ENCODE results near the gene MTUS2.
"Not testable (repeated sequence)": the region's sequence is repeated elsewhere in the genome, so short reads cannot be mapped to it uniquely, and the experiment has no call there.

Gene MTUS2

GRCh38 chr13:29279356-29280254, 459.5 kb downstream of the MTUS2 start:
- H3K4me3 ChIP-seq = no peak overlapping the region

GRCh38 chr13:29281932-29282495, 461.9 kb downstream of the MTUS2 start:
- H3K4me3 ChIP-seq = no peak overlapping the region
- no peak overlapping the region for H3K27ac ChIP-seq

More at GRCh38 chr13:29279356-29280254, 459.5 kb downstream of the MTUS2 start:
- H3K27ac ChIP-seq = no peak overlapping the region

DNA sequence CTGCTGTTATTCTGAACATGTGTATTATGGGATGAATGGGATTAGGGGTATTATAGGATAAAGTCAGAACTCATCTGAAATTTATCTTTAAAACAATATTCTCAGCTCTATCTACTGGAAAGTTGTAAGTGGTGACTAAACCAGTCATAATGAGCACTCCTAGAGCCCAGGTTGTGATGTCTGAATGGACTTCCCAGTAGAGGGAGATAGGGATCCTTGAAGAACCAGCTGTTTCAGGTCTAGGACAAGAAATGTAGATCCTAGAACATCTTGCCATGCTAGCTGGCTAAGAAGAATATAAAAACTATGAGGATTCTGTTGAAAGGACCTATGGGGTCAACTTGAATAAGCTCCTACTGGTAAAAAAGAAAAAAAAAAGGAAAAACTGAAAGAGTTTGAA, 464.6 kb downstream of the MTUS2 start:
- H3K27ac ChIP-seq = no peak overlapping the region
- H3K4me3 ChIP-seq = no peak overlapping the region

- Histone ChIP-seq H3K27ac (no peak overlapping the region), H3K4me3 (no peak overlapping the region)
Observed at GRCh38 chr13:29287237-29287636, 467.1 kb downstream of the MTUS2 start.

DNA sequence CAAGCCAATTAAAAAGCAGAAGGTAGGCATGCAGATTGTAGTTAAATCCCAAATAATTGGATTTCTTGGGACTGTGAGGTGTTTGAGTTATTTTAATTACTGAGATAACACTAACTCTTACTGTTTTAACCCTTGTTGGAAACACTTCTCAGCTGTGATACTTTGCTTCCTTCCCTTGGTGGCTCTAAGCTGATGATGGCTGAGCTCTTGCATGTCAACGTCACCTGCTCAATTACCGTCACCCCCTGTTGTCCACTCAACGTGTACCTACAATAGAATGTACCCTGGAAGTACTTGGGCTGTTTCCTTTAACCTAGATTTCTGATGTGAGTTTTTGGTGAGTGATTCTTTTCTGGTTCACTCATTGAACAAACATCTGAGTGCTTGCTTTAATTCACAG, 471.9 kb downstream of the MTUS2 start:
- no peak overlapping the region for H3K4me3 ChIP-seq
- no peak overlapping the region for H3K27ac ChIP-seq

GRCh38 chr13:29294821-29295220, 474.7 kb downstream of the MTUS2 start:
- no peak overlapping the region for H3K4me3 ChIP-seq
- no peak overlapping the region for H3K27ac ChIP-seq

- Histone ChIP-seq H3K4me3 (no peak overlapping the region), H3K27ac (no peak overlapping the region)
Observed at GRCh38 chr13:29301027-29301426, 480.9 kb downstream of the MTUS2 start.

DNA sequence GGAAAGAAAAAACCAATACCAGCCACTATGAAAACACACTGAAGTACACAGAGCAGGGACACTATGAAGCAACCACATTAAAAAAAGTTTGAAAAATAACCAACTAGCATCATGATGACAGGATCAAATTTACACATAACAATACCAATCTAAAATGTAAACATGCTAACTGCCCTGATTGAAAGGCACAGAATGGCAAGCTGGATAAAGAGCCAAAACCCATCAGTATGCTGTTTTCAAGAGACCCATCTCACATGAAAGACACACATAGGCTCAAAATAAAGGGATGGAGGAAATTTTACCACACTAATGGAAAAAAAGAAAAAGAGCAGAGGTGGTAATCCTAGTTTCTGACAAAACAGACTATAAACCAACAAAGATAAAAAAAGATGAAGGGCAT, 484.0 kb downstream of the MTUS2 start:
- Histone ChIP-seq H3K4me3 (no peak overlapping the region), H3K27ac (no peak overlapping the region)

GRCh38 chr13:29310806-29311205, 490.7 kb downstream of the MTUS2 start:
- Histone ChIP-seq H3K4me3 (no peak overlapping the region), H3K27ac (no peak overlapping the region)

DNA sequence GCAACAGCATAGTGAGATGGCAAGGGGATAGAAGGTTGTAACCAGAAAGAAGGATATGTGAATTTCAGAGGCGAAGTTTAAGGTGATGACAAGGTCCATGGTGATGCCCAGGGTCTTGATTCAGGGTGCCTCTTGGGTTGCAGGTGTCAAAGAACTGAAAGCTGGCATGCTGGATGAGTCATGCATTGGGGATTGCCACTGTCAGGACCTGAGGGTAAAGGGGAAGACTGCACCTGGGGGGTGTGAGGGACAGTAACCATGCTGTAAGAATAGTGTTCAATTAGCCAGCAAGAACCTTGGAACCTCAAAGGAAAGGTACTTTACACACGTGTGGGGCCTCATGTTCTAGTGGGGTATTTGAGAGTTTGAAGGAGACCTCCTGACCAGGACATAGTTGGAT, 495.7 kb downstream of the MTUS2 start:
- no peak overlapping the region for H3K4me3 ChIP-seq

GRCh38 chr13:29317828-29318227, 497.7 kb downstream of the MTUS2 start:
- H3K4me3 ChIP-seq = no peak overlapping the region
- H3K27ac ChIP-seq = no peak overlapping the region

More for the DNA sequence above, 495.7 kb downstream of the MTUS2 start:
- H3K27ac ChIP-seq = no peak overlapping the region

DNA sequence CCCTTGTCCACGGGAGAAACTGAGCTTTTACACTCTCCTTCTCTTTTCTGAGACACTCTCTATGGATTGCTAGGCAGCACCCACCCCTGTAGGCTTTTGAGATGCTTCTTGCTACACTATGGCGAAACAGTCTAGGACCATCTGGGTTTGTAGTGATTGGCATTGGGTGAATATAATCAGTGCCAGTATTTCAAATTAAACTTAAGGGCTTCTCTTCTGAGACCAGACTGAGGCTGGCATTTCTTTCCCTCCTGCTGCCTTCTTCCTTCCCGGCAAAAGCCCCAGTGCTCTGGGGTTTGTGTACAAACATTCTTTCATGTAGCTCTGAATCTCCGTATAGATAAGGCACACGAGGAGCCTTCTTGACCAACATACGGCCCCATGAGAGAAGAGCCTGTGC, 498.6 kb downstream of the MTUS2 start:
- Histone ChIP-seq H3K4me3 (no peak overlapping the region), H3K27ac (no peak overlapping the region)

DNA sequence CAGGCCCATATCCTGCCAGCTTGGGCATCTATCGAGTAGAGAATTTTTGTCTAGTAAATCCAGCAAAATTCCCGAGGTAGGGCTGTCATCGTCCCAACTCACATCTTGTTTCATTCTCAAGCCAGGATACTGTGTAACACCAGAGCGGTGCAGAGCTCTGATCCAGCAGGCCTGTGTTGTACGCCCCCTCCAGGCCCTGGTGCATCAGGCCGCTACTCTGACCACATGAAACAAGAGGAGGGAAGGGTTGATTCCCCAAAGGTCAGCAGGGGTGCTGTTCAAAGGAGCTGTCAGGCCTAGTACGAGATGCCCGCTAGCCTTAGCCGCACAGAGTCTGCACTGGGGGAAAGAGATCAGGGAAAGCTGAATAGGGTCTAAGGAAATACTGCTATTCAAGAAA, 499.3 kb downstream of the MTUS2 start:
- Histone ChIP-seq H3K4me3 (no peak overlapping the region), H3K27ac (no peak overlapping the region)

DNA sequence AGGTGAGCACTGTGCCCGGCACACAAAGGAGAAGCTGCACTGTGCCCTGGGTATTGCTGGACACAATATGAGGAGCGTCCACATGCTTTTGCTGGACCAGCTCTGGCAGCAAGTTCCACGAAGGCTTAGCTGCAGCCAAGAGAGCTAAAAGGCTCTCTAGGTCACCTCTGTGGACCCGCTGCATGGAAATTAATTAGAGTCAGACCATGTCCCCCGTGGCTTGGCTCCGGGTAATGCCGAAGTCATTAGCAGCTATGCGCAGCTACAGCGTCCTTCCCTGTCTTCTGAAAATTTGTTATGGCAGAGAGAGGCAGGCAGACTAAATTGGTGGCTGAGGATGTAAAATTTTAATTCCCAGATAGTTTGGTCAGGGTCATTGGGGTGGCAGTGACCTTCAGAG, 503.8 kb downstream of the MTUS2 start:
- no peak overlapping the region for H3K27ac ChIP-seq

DNA sequence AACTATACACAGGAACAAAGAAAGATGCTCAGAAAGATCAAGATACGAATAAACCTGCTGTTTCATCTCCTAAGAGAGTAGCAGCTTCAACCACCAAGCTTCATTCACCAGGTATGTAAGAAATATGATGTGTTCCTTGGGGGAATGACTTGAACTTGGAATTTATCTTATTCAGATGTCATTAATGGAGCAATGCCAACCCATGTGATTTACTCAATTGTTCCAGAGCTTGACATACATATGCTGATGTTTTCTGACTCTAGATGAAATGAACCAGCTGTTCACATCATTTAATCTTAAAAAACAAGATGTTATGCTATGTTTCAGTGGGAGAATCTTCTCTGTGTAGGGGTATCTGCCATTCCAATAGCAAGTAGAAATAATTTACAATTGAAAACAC, 504.5 kb downstream of the MTUS2 start:
- Histone ChIP-seq H3K27ac (no peak overlapping the region), H3K4me3 (no peak overlapping the region)

More for the DNA sequence above, 503.8 kb downstream of the MTUS2 start:
- no peak overlapping the region for H3K4me3 ChIP-seq

GRCh38 chr13:29328501-29328900, 508.4 kb downstream of the MTUS2 start:
- Histone ChIP-seq H3K4me3 (no peak overlapping the region), H3K27ac (no peak overlapping the region)

- no peak overlapping the region for H3K27ac ChIP-seq
- H3K4me3 ChIP-seq = no peak overlapping the region
Observed at GRCh38 chr13:29336356-29336755, 516.2 kb downstream of the MTUS2 start.

DNA sequence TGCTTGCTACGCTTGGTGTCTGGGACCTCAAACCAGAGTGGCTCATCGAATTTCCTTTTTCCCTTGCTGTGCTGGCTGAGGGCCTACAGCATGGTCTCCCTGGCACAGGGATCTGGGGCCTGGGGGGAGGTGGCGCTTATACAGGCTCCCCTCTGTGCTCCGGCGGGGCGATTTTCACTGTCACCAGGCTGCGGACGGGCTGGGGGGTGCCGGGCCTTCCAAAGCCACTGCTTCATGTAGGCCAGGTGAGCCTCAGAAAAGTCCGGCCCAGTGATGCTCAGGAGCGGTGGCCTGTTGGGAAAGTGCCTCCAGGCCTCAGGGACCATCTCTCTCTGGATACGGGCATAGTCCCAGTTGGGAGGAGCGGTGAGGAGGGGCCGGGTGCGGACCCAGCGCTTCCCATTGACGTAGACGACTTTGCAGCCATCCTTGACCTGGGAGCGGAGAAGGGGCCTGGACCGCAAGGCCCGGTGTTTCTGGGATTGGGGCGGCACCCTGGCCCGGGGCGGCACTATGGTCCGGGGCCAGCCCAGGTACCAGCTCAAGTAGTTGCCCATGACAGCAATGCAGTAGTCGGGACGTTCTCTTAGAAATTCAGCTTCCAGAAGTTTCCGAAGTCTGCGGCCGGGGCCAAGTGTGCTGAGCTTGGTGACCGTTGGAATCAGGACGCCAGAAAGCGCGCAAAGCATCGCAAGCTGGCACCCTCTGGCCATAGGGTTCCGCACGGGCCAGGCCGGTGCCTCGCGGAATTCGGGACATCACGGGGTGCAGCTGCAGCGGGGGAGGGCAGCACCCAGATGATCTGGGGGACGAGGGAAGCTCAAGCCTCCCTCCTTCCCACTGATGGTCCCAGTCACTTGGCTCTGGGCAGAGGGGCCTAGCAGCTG, 519.5 kb downstream of the MTUS2 start:
- H3K27ac ChIP-seq = no peak overlapping the region
- no peak overlapping the region for H3K4me3 ChIP-seq

DNA sequence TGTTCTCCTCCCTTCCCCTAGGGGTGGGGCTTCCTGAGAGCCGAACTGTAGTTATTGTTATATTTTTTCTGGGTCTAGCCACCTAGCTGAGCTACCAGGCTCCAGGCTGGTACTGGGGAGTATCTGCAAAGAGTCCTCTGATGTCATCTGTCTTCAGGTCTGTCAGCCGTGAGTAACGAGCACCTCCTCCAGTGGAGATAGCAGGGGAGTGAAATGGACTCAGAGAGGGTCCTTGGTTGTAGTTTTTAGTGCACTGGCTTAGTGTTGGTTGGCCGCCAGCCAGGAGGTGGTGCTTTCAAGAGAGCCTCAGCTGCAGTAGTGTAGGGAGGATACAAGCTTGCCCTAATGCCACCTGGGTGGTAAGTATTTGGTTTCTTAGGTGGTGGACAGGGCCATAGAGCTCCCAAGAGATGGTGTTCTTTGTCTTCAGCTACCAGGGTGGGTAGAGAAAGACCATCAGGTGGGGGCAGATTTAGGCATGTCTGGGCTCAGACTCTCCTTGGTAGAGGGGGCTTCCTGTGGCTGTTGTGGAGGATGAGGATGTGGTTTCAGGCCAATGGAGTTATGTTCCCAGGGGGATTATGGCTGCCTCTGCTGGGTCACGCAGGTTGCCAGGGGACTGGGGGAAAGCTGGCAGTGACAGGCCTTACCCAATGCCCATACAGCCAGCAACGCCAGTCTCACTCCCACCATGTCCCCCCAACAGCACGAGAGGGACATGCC, 525.9 kb downstream of the MTUS2 start:
- not testable (repeated sequence) for H3K27ac ChIP-seq, H3K4me3 ChIP-seq

- Histone ChIP-seq H3K4me3 (no peak overlapping the region), H3K27ac (no peak overlapping the region)
Observed at GRCh38 chr13:29355029-29355428, 534.9 kb downstream of the MTUS2 start.

Data from skin epidermis (tissue), 12 donors.